HG03103 (cell line): ENCODE measurements around the gene TAPBP.

Experiments
- ATAC-seq: cut with Tn5 transposase; IDR thresholded peaks from one replicate; pipeline ENCODE4 v1.9.1; 2021; ENCODE audit warnings: low read depth; ENCODE audit not compliant: unreplicated experiment

Gene TAPBP

GRCh38 chr6:33249732-33250630, 63.9 kb downstream of the TAPBP start:
- no peak for ATAC-seq
